ENCODE data around the gene DBET.

- TF ChIP-seq POLR2AphosphoS5 (IDR thresholded peaks at IDR 0.05; ENCODE audit: low read depth) (no peak), CTCF (IDR thresholded peaks at IDR 0.05; ENCODE audit: insufficient read depth, low read length) (no peak), GABPA (IDR thresholded peaks at IDR 0.05; ENCODE audit: low read depth) (no peak), SPI1 (IDR thresholded peaks at IDR 0.05; ENCODE audit: borderline replicate concordance, low read depth) (no peak), REST (IDR thresholded peaks at IDR 0.05; ENCODE audit: insufficient replicate concordance, low read depth) (no peak)
Observed at GRCh38 chr4:190015538-190016368, 48.5 kb upstream of the DBET start.

Data from HL-60 (cell line).